Fibroblast of mammary gland (primary cell): ENCODE data around the gene INPP4B.
A peak's percentile ranks its signal among the peaks of the same experiment; 100 is the strongest.

ENCODE experiments used
- DNase-seq: peaks from one replicate; pipeline ENCODE4 v3.0.0-alpha.2; 2010; ENCODE audit warnings: low read depth
- H3K4me3 ChIP-seq: 2 replicates; pipeline ENCODE4 v1.5.1; 2011; ENCODE audit warnings: low read depth, mild to moderate bottlenecking, low read length, moderate library complexity; ENCODE audit not compliant: control insufficient read depth
- CTCF ChIP-seq: conservative IDR thresholded peaks from 2 replicates; pipeline ENCODE4 v1.5.1; 2011; ENCODE audit warnings: low read depth, low read length, inconsistent platforms; ENCODE audit not compliant: control insufficient read depth, insufficient read depth

INPP4B gene

GRCh38 chr4:142101401-142101800 is 744.7 kb downstream of the INPP4B start:
- DNase-seq = no peak
- no peak for TF ChIP-seq CTCF

GRCh38 chr4:142100941-142101340 is 745.2 kb downstream of the INPP4B start:
- no peak for TF ChIP-seq CTCF
- no peak for DNase-seq
- no peak overlapping the region for H3K4me3 ChIP-seq

More at GRCh38 chr4:142101401-142101800, 744.7 kb downstream of the INPP4B start:
- H3K4me3 ChIP-seq = no peak overlapping the region

GRCh38 chr4:142098900-142099545 is 747.1 kb downstream of the INPP4B start:
- TF ChIP-seq CTCF = no peak
- no peak for DNase-seq
- no peak overlapping the region for H3K4me3 ChIP-seq

GRCh38 chr4:142098380-142098779 is 747.7 kb downstream of the INPP4B start:
- no peak overlapping the region for H3K4me3 ChIP-seq
- no peak for DNase-seq
- TF ChIP-seq CTCF = no peak

- H3K4me3 ChIP-seq = no peak overlapping the region
- TF ChIP-seq CTCF = no peak
- DNase-seq = no peak
Measured at GRCh38 chr4:142097015-142097414, 749.1 kb downstream of the INPP4B start.

- no peak for TF ChIP-seq CTCF
- no peak overlapping the region for H3K4me3 ChIP-seq
- DNase-seq = peak; percentile 97
Measured at GRCh38 chr4:142095886-142096605, 750.1 kb downstream of the INPP4B start.
